NT2/D1 (cell line): ENCODE data around the gene PRKAG2.

Experiments
- SUZ12 ChIP-seq: IDR thresholded peaks from 2 replicates; pipeline ENCODE4 v1.6.1; 2011; ENCODE audit not compliant: insufficient read length, insufficient read depth; ENCODE audit errors: extremely low read depth
- ZNF274 ChIP-seq: IDR thresholded peaks from 2 replicates; pipeline ENCODE4 v1.6.1; 2011; ENCODE audit warnings: mild to moderate bottlenecking, low read depth, low read length

- TF ChIP-seq ZNF274 (no peak), SUZ12 (no peak)
Observed at GRCh38 chr7:151873402-151873965, 3.4 kb downstream of the PRKAG2 start.
